ENCODE results near the gene AKNAD1. TPM values are rescaled to one million over a fixed set of nuclear protein-coding genes. Genes with fewer than 3 reads are reported as not detected.

The AKNAD1 gene
- total and polyA plus RNA-seq, 10 of the 15 experiments (the other 5 are each of a cell fraction or from before 2014, with no cell fraction given) = 0.05 to 0.13 (median 0.10) TPM; not detected in 7

- ATAC-seq = no peak
- ChIA-PET POLR2A (interaction anchor here (0.5 kb wide), 1 partner anchor 15 kb away, joined by 4 read pairs; no protein-coding TSS in a partner anchor), SMC1A (ENCODE audit: uncharacterized antibody, unreplicated experiment) (interaction anchor here (0.7 to 1.6 kb wide), 2 partner anchors 13 to 69 kb away, joined by 4 to 6 read pairs; no protein-coding TSS in a partner anchor), CTCF (interaction anchor here (1.3 kb wide), 1 partner anchor 12 kb away, joined by 10 read pairs; no protein-coding TSS in a partner anchor), RAD21 (ENCODE audit: unreplicated experiment) (no interaction called here)
- Histone ChIP-seq H4K20me1 (ENCODE audit: control insufficient read depth, insufficient read depth) (no peaks in the 10 kb centered on the region), H3K27ac (ENCODE audit: control insufficient read depth, insufficient read depth) (no peak overlapping the region), H3K27me3 (replicated peaks in 1 of 2; ENCODE audit: control insufficient read depth in 2 of 2, insufficient read depth in 2 of 2, low read length in 1 of 2) (no peaks in the 10 kb centered on the region), H3K36me3 (ENCODE audit: control insufficient read depth in 2 of 2, insufficient read depth in 2 of 2, low read length in 1 of 2) (no peaks in the 10 kb centered on the region), H3K79me2 (ENCODE audit: control insufficient read depth, insufficient read depth, low read length) (no peaks in the 10 kb centered on the region), H3K9ac (ENCODE audit: control insufficient read depth, insufficient read depth, low read length) (no peak overlapping the region), H3K4me2 (ENCODE audit: control insufficient read depth, insufficient read depth) (no peak overlapping the region), H3K9me3 (replicated peaks; ENCODE audit: control insufficient read depth, insufficient read depth, low read length) (no peaks in the 10 kb centered on the region), H3K4me1 (ENCODE audit: control insufficient read depth, insufficient read depth, low read length) (no peaks in the 10 kb centered on the region), H3K4me3 (no peak overlapping the region), H2AFZ (ENCODE audit: control insufficient read depth, low read depth, low read length) (no peak overlapping the region)
- FAIRE-seq = no peak
- no peak for DNase-seq (ENCODE audit: low read depth, low spot score)
- in situ Hi-C loops (cut with MboI) = no loop called here
- intact Hi-C loops (cut with micrococcal nuclease; ENCODE audit: unreplicated experiment) = no loop called here
- no peak for TF ChIP-seq SPI1 (IDR thresholded peaks at IDR 0.05; ENCODE audit: borderline replicate concordance, insufficient read depth, low read depth, low read length)
- no peak for TF ChIP-seq JUNB (IDR thresholded peaks at IDR 0.05)
- TF ChIP-seq IKZF2 (IDR thresholded peaks at IDR 0.05) = no peak
- no peak for TF ChIP-seq POLR2AphosphoS2 (IDR thresholded peaks at IDR 0.05; ENCODE audit: low read depth, low read length)
- no peak for TF ChIP-seq RCOR1 (conservative IDR thresholded peaks at IDR 0.05; ENCODE audit: low read depth, low read length)
- TF ChIP-seq CTCF (IDR thresholded peaks at IDR 0.05 in 2 of 3, conservative IDR thresholded peaks at IDR 0.05 in 1 of 3; ENCODE audit: control insufficient read depth in 2 of 3, extremely low read depth in 1 of 3, insufficient read depth in 1 of 3, low read depth in 3 of 3, low read length in 3 of 3) = no peak
- TF ChIP-seq NFXL1 (IDR thresholded peaks at IDR 0.05; ENCODE audit: borderline replicate concordance) = no peak
- TF ChIP-seq CEBPZ (IDR thresholded peaks at IDR 0.05; ENCODE audit: low read depth, low read length) = no peak
- no peak for TF ChIP-seq POLR2AphosphoS5 (IDR thresholded peaks at IDR 0.05; ENCODE audit: low read length)
- TF ChIP-seq CBX3 (IDR thresholded peaks at IDR 0.05; ENCODE audit: borderline replicate concordance, low read depth) = no peak
- no peak for TF ChIP-seq PKNOX1 (IDR thresholded peaks at IDR 0.05)
- no peak for TF ChIP-seq MTA2 (IDR thresholded peaks at IDR 0.05; ENCODE audit: low read depth)
- TF ChIP-seq PAX8 (IDR thresholded peaks at IDR 0.05) = no peak
- TF ChIP-seq CHD2 (IDR thresholded peaks at IDR 0.05; ENCODE audit: borderline replicate concordance, low read depth, low read length) = no peak
- WGBS (ENCODE audit: insufficient coverage, insufficient replicate concordance, low lambda C conversion rate, missing lambda C conversion rate) = 51% methylated on average over 12 of the region's 12 CpGs
- BruUV-seq (replicated peaks) = no TSS peak
Measured at GRCh38 chr1:108816049-108816893, 40.6 kb downstream of the AKNAD1 start.

All from GM12878 (cell line).